PC-9 (cell line): Measurements from ENCODE around the gene GAD2.

Source experiments
- EZH2 ChIP-seq: fragments of 200-600 bp; sonication (generic); IDR thresholded peaks from 2 replicates; pipeline ENCODE4 v1.8.0; 2017; ENCODE audit warnings: antibody characterized with exemption, low read depth
- TF ChIP-seq, protein P1 (sequence below): fragments of 200-600 bp; sonication (generic); conservative IDR thresholded peaks from 2 replicates; pipeline ENCODE4 v1.6.1; 2017; ENCODE audit warnings: mixed run types, antibody characterized with exemption, mild to moderate bottlenecking, moderate library complexity

- TF ChIP-seq, protein P1, sequence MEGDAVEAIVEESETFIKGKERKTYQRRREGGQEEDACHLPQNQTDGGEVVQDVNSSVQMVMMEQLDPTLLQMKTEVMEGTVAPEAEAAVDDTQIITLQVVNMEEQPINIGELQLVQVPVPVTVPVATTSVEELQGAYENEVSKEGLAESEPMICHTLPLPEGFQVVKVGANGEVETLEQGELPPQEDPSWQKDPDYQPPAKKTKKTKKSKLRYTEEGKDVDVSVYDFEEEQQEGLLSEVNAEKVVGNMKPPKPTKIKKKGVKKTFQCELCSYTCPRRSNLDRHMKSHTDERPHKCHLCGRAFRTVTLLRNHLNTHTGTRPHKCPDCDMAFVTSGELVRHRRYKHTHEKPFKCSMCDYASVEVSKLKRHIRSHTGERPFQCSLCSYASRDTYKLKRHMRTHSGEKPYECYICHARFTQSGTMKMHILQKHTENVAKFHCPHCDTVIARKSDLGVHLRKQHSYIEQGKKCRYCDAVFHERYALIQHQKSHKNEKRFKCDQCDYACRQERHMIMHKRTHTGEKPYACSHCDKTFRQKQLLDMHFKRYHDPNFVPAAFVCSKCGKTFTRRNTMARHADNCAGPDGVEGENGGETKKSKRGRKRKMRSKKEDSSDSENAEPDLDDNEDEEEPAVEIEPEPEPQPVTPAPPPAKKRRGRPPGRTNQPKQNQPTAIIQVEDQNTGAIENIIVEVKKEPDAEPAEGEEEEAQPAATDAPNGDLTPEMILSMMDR = no peak
- no peak for TF ChIP-seq EZH2
Observed at GRCh38 chr10:26249681-26250080, 33.1 kb downstream of the GAD2 start.
